ENCODE measurements around the gene ANK2. TPM values are rescaled to one million over a fixed set of nuclear protein-coding genes. Genes with fewer than 3 reads are reported as not detected.

The ANK2 gene
- total RNA-seq, 1 experiment from 2014 or later = 22.5 TPM

DNA sequence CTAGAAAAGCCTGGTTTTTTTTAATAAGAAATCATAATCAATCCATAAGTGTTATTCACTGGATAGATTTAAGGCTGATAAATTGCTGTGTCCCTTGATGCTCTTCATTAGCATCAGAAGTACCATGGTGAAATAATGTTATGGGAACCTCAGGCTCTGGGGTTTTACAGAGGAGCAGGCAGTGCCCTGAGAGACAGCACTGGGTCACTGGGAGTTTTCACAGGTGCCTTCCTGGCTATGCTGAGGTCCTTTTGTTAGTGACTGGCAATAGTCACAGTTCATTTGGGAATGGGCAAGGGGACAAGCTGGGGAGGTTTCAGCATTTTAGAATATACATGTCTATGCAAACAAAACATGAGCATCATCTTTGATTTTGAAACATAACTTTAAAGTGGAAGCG, 38.6 kb downstream of the ANK2 start:
- DNase-seq (ENCODE audit: extremely low read depth, low read depth) = no peak

DNA sequence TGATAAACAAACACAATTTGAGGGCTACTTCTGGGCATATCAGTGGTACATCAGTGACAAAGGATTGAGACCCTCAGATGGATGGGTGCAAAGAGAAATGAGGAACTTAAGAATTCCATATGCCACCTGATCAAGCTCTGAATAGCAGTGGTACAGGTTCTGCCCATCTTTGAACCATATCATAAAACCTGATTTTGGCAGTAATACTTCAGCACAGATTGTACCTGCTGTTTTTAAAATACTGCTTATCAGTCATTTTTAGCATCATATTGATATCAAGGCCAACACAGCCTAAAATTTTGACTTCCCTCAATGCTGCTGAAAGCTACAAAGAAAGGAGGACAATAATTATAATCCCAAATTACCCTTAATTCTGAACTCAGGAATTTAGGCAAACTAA, 41.5 kb downstream of the ANK2 start:
- DNase-seq (ENCODE audit: extremely low read depth, low read depth) = no peak

DNA sequence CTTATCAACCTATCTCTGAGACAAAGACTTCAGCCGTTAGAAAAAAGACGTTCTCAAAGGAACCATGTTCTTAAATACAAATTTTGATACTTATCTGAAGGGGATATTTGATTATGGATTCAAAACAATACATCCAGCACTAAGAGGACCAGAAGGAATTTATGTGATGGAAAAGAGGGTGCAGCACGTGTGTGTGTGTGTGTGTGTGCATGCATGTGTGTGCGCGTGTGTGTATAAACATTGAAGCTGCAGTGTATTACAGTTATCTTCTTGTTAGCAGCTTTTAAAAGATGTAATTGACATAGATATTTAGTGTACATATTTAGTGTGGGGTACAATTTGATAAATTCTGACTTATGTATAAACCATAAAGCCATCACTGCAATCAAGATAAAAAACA, 44.9 kb downstream of the ANK2 start:
- DNase-seq (ENCODE audit: extremely low read depth, low read depth) = no peak

DNA sequence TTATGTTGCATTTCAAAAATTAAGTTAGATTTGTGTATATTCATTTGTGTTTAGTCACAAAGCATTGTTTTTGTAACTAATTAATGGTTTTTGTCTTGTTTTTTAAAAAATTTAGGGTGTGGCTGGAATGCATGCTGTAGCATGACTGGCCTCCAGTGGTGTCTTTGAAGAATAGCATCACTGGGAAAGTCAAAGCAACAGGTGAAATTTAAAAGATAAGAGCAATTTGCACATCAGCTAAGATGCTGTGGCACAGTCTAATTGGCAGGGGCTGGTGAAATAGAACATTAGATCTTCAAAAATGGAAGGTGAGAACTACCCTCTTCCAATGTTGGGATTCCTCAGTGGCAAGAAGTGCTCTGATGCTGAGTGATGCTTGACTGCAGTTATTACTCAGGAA, 45.3 kb downstream of the ANK2 start:
- DNase-seq (ENCODE audit: extremely low read depth, low read depth) = no peak

DNA sequence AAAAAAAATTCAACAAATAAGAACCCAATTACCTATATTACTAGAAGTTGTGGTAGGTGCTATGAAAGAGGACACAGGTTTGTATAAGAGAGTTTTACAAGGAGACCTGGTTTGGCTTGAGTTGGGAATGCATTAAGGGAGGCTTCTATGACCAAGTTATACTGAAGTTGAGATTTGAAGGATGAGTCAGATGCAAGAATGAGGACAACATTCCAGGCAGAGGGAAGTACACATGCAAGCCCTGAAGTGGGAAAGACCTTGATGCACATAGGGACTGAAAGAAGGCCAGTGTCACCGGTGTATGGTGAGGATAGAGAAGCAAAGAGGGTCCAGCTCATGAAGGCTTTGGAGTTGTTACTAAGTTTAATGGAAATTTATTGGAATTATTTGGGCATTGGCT, 52.2 kb downstream of the ANK2 start:
- no peak for DNase-seq (ENCODE audit: extremely low read depth, low read depth)

DNA sequence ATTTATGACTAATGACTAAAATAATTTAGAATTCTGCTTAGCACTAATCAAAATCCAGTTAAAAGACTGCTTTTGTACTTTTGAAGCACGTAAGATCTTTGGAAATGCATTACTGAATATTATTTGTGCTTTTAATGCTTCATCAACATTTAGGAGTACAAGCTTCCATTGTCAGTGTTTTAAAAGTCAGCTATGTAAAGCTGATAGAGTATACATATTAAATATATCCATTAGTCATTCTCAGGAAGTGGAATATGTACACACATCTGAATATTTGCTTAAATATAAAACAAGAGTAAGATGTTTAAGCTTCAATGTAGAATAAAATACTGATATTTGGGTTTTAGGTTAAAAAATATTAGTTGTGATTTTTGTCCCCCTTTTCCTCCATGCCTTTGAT, 54.1 kb downstream of the ANK2 start:
- no peak for DNase-seq (ENCODE audit: extremely low read depth, low read depth)

DNA sequence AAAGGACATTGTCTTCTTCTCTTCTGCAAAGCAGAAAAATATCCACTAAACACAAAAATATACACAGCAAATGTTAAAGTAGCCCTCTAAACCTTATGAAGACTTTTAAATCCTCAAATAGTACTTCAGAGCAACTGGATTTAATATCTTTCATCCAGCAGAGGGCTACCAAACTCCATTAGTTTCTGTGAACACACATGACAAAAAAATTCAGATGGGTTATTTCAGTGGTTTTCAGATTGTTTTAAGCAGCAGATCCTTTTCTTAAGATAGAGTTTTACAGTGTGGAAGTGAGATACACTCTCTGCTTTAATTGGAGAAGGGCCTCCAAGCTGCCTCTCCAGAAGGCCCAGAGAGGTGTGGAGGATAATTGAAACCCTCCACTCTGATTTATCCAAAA, 56.7 kb downstream of the ANK2 start:
- DNase-seq (ENCODE audit: extremely low read depth, low read depth) = peak; percentile 30

DNA sequence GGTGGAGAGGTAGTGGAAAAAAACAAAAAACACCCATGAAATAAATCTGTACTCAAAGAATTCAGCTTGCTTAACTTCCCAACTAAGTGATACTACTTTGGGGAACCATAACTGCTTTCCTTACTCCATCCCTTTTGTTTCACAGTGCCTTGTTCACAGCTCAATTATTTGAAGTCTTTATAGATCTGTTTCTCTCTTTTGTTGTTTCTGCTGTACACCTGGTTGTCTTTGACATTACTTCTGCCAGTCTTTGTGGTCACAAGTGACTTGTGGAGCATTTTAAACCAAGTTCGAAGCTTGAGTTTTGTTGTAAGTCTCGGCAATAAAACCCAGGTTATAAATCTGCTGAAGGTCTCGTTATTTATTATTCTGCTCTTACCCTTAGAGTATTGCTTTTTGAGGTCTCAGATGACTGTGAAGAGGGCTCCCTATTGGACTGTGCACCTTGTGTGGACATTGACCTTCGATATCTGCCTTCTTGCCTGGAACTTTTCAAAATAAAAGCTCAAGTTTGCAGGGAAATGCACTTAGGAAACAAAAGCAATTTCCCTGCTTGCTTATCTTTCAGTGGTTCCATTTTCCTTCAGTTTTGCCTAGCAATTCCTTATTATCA, 59.8 kb downstream of the ANK2 start:
- no peak for DNase-seq (ENCODE audit: extremely low read depth, low read depth)

DNA sequence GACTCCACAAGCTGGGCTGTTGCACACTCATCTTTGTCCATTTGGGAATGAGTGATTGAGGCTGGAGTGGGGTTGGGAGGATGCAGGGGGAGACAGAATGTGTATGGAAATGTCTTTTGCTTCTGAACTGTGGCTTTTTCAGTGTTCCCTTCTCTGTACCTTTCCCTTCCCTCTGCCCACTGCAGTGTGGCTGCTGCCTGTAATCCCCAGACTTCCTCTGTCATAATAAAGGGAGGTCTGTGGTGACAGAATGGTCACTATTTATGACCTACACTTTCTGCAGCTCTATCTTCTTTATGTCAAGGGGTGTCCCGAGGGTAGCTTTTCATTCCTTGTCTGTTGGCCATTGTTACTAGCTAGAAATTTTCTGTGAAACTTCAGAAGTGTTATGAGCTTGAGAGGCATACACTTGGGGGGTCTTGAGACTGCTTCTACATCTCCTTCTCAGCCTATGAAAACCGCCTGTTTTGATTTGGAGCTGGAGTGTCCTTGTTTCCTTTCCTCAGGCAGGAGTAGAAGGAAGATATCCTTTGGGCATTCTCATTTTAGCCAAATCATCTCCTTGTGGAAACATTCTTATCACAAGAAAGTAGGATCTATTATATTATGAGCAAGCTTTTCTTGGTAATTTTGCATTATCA, 63.0 kb downstream of the ANK2 start:
- no peak for DNase-seq (ENCODE audit: extremely low read depth, low read depth)

DNA sequence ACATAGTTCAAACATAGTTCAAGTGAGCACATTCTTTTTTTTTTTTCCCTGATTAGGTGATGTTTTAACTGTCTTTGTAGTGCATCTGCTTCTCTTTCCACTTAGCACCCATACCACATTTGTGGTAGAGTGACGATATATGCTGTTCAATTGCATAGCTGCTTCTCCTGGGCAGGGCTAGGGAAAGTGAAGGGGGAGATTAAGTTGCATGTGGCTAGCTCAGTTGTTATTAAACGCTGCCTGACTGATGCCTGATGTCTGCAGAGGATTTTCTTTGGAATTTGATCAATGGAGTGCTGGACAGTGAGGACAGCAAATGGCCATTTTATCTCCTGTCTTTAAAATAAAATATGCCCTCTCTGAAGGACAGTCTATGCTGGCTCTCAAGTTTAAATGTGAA, 63.7 kb downstream of the ANK2 start:
- no peak for DNase-seq (ENCODE audit: extremely low read depth, low read depth)

DNA sequence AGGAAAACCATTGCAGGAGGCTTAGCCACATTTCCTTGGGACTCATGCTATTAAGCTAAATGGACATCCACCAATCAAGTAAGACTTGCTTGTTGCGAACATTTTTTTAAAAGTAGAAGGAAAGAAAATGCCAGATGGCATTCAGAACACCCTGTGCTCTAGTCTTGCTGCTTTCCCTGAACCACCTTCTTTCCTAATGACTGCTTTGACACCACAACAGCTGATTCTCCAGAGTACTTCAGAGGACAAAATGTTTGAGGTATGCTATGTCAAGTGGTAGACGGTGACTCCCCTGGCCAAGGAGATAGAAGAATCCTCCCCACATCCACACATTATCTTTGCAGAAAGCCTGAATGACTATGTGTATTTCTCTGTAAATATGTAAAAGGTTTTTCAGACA, 65.4 kb downstream of the ANK2 start:
- DNase-seq (ENCODE audit: extremely low read depth, low read depth) = no peak

DNA sequence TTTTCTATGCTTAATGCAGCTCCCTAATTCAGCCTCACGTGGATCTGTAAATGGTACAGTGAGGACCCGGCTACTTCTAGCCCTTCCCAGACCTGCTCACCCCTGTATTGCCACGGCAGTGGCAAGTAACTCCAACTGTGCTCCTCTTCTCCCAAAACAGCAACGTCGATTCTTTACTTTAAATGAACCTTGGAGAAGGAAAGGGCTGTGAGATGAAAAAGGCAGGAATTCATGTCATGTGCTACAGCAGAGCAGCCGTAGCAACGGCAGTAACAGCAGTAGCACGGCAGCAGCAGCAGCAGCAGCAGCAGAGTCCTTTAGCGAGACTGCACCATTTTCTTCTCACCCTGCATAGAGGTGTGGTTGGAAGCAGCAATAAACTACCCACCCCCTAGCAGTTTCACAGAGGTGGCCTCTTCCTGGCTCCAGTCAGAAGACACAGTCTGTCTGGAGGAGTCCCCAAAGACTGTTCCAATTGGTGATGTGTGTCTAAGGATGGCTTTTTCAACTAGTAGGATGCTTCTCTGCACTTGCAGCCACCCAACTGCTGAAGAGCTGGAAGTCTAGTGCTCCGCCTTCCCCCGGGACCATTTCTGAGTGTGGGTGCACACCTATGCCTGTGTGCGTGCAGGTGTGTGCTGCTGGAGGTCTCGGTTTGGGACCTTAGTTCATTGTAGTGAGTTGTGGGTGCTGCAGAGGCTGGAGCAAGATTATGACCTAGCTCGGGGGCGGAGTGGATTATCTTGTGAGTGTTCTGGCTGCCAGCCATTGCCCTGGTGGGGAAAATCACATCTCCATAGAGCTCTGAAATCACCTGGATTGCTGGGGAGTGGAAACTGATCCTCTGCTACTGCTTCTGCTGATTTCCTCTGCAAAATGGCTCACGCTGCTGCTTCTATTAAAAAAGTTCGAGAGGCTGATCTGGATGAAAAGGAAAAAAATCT, 67.2 kb downstream of the ANK2 start:
- DNase-seq (ENCODE audit: extremely low read depth, low read depth) = no peak

DNA sequence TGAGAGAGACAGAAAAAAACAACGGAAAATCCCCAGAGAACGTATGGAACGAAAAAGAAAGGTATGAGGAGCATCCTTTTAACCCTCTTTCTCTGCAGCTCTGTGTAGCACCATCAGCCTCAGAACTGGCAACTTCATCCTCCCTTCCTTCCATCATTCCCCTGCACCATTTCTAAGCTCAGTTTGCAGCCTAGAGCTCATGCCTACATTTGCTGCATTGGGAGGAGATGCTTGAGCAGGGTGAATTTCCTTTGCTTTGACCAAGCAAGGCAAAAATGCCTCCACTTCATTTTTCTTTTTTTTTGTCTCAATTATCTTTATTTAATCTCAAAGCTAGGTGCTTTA, 67.9 kb downstream of the ANK2 start:
- no peak for DNase-seq (ENCODE audit: extremely low read depth, low read depth)

DNA sequence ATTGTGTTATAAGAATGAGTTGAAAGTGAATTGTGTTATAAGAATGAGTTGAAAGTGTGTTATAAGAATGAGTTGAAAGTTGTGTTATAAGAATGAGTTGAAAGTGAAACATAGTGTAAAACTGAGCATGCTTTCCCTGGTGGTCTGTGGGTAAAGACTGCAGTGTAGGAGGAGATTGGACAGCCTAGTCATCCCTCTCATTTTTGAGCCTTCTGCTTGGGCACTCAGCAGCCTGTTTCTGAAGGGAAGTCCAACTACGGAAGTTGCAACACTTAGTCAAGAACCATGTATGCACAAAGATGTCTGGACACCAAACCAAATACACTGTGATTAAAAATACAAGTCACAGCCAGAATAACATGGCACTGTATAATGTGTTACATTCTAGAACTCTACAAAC, 72.6 kb downstream of the ANK2 start:
- no peak for DNase-seq (ENCODE audit: extremely low read depth, low read depth)

DNA sequence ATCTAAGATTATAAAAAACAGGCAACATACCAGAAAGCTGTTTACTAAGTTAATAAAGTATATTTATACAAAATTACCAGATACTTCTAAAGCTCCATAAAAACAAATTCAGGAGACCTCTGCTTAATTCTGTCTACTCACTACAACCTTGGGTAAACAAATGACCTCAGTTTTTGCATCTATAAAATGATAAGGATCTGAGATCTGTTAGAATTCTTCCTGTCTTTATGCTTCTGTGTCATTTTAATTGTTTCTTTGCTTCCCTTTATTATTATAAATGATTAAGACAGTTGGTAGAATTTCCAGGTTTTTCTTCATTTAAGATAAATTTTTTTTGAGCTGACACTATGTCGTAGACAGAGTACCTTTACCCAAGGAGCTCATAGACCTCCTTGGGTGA, 76.0 kb downstream of the ANK2 start:
- DNase-seq (ENCODE audit: extremely low read depth, low read depth) = no peak

DNA sequence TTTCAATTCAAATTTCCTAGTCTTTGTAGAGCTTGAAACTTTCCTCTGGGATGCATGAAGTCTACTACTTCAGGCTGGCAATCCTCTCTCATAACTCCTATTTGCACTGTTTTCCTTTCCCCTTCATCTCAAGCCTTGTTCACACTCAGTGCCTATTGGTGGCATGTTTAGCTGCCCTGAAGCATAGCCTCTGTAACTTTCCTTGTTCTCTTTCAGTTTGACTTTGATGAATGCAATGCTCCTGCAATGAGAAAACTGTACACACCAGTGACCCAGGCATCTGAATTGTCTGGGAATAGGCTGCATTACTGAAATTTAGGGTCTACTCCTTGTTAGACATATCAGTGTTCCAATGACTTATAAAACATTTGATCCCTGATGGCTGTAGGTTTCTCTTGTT, 81.7 kb downstream of the ANK2 start:
- no peak for DNase-seq (ENCODE audit: extremely low read depth, low read depth)

DNA sequence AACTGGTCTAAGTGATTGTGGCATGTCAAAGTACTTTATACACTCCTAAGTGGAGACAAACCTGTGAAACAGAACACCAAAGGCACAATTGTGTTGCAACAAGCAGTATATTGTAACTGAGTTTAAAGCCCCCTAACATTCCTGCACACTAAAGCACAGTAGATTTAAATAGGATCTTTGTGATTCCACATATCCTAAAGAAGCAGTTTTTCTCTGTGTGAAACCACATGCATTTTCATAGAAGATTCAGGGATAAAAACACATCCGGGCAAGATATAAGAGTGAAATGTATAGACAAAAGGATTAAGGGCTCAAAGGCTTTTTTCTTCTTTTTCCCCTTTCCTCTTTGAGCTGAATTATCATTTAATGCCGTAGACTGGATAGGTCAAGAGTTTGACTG, 82.2 kb downstream of the ANK2 start:
- no peak for DNase-seq (ENCODE audit: extremely low read depth, low read depth)

DNA sequence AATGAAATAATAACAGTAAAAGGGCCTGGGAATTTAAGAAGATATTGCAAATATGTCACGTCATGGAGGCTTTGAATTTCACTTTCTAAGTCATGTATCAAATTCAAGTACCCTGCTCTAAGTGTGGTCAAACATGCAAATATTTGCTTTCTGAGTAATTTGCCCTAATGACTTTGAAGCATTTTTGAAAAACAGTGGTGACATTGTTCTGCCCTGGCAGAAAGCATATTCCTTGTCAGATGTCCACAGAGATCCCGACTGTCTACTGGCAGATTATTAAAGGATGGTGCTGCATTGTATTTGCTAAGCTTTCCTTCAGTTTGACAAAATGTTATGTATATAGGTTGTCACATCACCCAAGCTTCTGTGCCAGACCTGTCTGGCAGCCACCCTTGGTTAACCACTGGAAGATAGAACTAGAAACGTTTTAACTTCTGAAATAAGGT, 92.5 kb downstream of the ANK2 start:
- peak; percentile 48 for DNase-seq (ENCODE audit: extremely low read depth, low read depth)

DNA sequence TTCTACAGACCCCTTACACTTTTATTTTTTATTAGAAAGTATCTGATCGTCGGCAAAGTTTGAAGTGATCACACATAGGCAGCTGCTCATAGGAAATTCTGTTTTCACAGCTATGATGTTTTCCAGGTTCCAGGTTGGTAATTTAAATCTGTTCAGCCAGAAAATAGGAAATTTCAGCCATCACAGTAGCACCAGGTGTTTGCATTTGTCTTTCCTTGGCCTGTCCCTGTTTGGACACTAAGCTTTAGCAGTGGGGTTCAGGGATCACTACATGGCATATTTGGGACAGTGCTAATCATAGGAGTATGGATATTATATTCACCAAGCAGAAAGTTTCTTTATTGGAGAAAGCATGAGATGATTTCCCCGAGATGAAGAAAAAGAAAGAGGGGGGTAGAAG, 92.9 kb downstream of the ANK2 start:
- DNase-seq (ENCODE audit: extremely low read depth, low read depth) = no peak

DNA sequence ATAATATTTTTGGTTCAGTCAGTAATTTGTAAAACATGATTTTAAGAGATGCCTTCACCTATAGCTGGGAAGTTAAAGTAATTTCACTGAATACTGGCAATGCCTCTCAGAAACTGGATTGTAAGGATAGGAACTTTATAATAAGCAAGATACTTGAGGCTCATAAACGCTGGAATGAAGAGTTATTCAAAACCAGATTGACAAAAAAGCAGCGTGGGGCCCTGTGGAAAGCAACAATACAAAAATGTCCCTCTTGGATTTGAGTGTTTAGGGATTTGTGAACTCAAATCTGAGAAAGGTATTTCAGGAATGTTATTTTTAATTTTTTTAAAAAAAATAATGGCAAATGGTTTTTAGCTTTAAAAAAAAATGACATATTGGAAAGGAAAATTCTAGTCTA, 94.6 kb downstream of the ANK2 start:
- DNase-seq (ENCODE audit: extremely low read depth, low read depth) = no peak

DNA sequence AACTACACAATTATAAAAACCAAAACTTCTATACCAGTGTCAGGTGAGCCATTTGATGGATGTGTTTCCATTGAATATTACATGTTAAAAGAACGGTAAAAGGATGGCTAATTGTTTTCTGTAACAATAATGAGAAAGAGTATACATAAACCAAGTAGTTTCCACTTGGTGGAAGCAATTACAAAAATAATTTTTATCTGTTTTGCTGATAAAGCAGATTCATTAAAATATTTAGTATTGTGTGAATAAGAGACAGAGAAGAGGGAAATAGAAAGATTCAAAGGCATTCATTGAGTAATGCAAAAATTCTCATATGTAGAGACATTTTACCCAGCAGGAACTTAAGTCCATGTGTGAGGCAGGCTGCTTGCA, 95.7 kb downstream of the ANK2 start:
- no peak for DNase-seq (ENCODE audit: extremely low read depth, low read depth)
